Measurements from ENCODE around the gene VSTM2L. TPM values are rescaled to one million over a fixed set of nuclear protein-coding genes. Genes with fewer than 3 reads are reported as not detected.

The VSTM2L gene
- polyA plus RNA-seq, 1 donor (not counting 4 experiments of a cell fraction or from before 2014, with no cell fraction given): 0.75 TPM

DNA sequence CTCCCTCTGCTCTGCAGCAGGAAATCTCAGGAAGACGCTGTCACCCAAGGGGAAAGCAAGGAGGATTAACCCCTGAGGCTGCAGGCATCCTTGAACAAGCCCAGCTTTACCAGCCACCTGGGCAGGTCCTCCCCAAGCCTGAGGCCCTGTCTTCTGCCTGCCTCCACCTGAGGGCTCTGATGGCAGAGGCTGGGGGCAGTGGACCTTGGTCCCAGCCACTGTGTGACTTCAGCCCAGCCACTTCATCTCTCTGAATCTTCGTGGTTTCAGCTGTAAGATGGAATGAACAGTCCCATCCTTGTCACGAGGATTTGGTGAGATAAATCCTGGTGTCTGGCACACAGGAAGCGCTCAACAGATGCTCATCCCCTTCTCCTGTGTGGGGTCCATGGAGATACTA, 8.5 kb upstream of the VSTM2L start:
- no peaks in the 10 kb centered on the region for H4K20me1 ChIP-seq (ENCODE audit: control insufficient read depth, extremely low read depth, insufficient read depth, low read length)
- H3K9me1 ChIP-seq (ENCODE audit: control insufficient read depth, extremely low read depth, insufficient read depth, low read length): no peaks in the 10 kb centered on the region
- H3K9me3 ChIP-seq (ENCODE audit: control insufficient read depth, low read depth, low read length): no peaks in the 10 kb centered on the region
- no peak overlapping the region for H2AFZ ChIP-seq (ENCODE audit: control insufficient read depth, low read length)
- H3K36me3 ChIP-seq (ENCODE audit: control insufficient read depth in 2 of 2, extremely low read depth in 1 of 2, insufficient read depth in 2 of 2, low read length in 2 of 2): no peaks in the 10 kb centered on the region
- FAIRE-seq (no peak), DNase-seq (ENCODE audit: low read depth, low spot score) (no peak)
- peaks cover 4% of the 10 kb centered on the region for H3K27me3 ChIP-seq (ENCODE audit: control insufficient read depth, extremely low read depth, insufficient read depth, low read length)
- no peak overlapping the region for H3K4me3 ChIP-seq (ENCODE audit: control insufficient read depth in 2 of 3, extremely low read depth in 1 of 3, insufficient read depth in 2 of 3, low read depth in 1 of 3, low read length in 3 of 3)
- H3K79me2 ChIP-seq (ENCODE audit: control insufficient read depth, insufficient read depth, low read length): no peaks in the 10 kb centered on the region
- TF ChIP-seq EZH2 (IDR thresholded peaks at IDR 0.05; ENCODE audit: low read length): no peak
- TF ChIP-seq, protein P1, sequence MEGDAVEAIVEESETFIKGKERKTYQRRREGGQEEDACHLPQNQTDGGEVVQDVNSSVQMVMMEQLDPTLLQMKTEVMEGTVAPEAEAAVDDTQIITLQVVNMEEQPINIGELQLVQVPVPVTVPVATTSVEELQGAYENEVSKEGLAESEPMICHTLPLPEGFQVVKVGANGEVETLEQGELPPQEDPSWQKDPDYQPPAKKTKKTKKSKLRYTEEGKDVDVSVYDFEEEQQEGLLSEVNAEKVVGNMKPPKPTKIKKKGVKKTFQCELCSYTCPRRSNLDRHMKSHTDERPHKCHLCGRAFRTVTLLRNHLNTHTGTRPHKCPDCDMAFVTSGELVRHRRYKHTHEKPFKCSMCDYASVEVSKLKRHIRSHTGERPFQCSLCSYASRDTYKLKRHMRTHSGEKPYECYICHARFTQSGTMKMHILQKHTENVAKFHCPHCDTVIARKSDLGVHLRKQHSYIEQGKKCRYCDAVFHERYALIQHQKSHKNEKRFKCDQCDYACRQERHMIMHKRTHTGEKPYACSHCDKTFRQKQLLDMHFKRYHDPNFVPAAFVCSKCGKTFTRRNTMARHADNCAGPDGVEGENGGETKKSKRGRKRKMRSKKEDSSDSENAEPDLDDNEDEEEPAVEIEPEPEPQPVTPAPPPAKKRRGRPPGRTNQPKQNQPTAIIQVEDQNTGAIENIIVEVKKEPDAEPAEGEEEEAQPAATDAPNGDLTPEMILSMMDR (optimal IDR thresholded peaks at IDR 0.05 in 1 of 3, IDR thresholded peaks at IDR 0.05 in 1 of 3, conservative IDR thresholded peaks at IDR 0.05 in 1 of 3; ENCODE audit: extremely low read depth in 1 of 3, insufficient read depth in 2 of 3, low read length in 3 of 3): no peak
- H3K27ac ChIP-seq (ENCODE audit: control insufficient read depth, insufficient read depth, low read length): no peak overlapping the region
- dilution Hi-C loops (cut with MboI; ENCODE audit: extremely low pct_ligation_motif_present, low sequenced_read_pairs): no loop called here
- H3K4me1 ChIP-seq (ENCODE audit: control insufficient read depth, extremely low read depth, insufficient read depth, low read length): peaks cover 23% of the 10 kb centered on the region
- H3K9ac ChIP-seq (ENCODE audit: control insufficient read depth, extremely low read depth, insufficient read depth, low read length): no peak overlapping the region
- no peak overlapping the region for H3K4me2 ChIP-seq (ENCODE audit: control insufficient read depth, extremely low read depth, insufficient read depth, low read depth, low read length)

DNA sequence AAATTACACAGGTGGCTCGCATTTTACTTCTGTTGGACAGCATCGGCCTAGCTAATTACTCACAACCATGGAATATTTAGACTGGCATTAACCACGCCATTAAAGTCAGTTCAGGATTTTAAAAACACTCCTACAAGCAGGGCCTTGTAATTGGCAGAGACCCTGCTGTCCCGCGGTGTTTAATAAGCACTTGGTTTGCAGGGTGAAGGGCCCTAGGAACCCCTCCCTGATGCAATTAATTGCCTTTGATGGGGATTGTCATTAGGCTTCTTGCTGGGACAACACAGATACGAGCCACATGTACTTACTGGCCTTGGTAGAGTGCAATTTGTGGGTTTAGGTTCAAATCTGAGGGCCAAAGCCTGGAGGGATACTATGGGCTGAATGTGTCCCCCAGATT, 7.8 kb upstream of the VSTM2L start:
- Histone ChIP-seq H4K20me1 (ENCODE audit: control insufficient read depth, extremely low read depth, insufficient read depth, low read length) (no peaks in the 10 kb centered on the region), H3K4me3 (ENCODE audit: control insufficient read depth in 2 of 3, extremely low read depth in 1 of 3, insufficient read depth in 2 of 3, low read depth in 1 of 3, low read length in 3 of 3) (no peak overlapping the region), H3K9ac (ENCODE audit: control insufficient read depth, extremely low read depth, insufficient read depth, low read length) (no peak overlapping the region), H3K36me3 (ENCODE audit: control insufficient read depth in 2 of 2, extremely low read depth in 1 of 2, insufficient read depth in 2 of 2, low read length in 2 of 2) (no peaks in the 10 kb centered on the region), H3K79me2 (ENCODE audit: control insufficient read depth, insufficient read depth, low read length) (no peaks in the 10 kb centered on the region), H3K9me1 (ENCODE audit: control insufficient read depth, extremely low read depth, insufficient read depth, low read length) (no peaks in the 10 kb centered on the region), H2AFZ (ENCODE audit: control insufficient read depth, low read length) (no peak overlapping the region), H3K4me1 (ENCODE audit: control insufficient read depth, extremely low read depth, insufficient read depth, low read length) (peaks cover 30% of the 10 kb centered on the region), H3K9me3 (ENCODE audit: control insufficient read depth, low read depth, low read length) (no peaks in the 10 kb centered on the region), H3K4me2 (ENCODE audit: control insufficient read depth, extremely low read depth, insufficient read depth, low read depth, low read length) (no peak overlapping the region), H3K27me3 (ENCODE audit: control insufficient read depth, extremely low read depth, insufficient read depth, low read length) (peaks cover 4% of the 10 kb centered on the region), H3K27ac (ENCODE audit: control insufficient read depth, insufficient read depth, low read length) (no peak overlapping the region)
- dilution Hi-C loops (cut with MboI; ENCODE audit: extremely low pct_ligation_motif_present, low sequenced_read_pairs): no loop called here
- no peak for FAIRE-seq
- DNase-seq (ENCODE audit: low read depth, low spot score): no peak
- no peak for TF ChIP-seq EZH2 (IDR thresholded peaks at IDR 0.05; ENCODE audit: low read length)
- TF ChIP-seq, protein P1 (optimal IDR thresholded peaks at IDR 0.05 in 1 of 3, IDR thresholded peaks at IDR 0.05 in 1 of 3, conservative IDR thresholded peaks at IDR 0.05 in 1 of 3; ENCODE audit: extremely low read depth in 1 of 3, insufficient read depth in 2 of 3, low read length in 3 of 3): no peak
